ENCODE measurements around the gene LRIF1.
"Not testable (repeated sequence)": the region's sequence is repeated elsewhere in the genome, so short reads cannot be mapped to it uniquely, and the experiment has no call there.

Gene LRIF1

DNA sequence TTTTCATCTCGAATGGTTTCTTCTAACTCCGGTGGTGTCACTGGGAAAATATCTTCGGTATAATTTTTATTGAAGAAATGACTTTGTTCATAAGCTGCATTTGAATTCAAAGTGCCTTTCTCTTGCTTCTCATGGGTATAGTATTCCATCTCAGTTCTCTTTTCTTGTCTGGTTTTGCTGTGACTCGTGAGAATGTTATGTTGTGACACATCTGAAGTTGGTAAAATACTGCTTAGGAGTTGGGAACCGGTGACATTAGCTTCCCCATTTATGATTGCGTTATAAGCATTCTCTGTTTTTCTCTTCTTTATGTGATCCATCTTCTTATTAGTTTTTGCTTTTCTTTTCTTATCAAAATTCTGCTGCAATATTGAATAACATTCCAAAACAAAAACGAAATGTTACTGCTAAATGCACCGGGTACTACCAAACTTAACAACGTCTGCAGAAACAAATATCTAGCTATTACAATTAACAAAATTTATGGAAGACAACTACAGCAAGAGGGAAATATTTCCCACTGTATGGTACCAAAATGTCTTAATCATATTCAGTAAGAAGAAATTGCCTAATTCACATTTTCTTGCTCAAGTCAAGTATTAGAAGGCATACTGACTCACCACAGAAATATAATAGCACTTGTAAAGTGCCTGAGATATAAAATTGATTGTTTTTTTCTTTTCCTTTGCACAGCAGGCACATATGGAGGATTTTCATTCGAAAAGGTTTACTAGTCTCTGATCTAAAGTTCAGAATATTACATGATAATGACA is 15.5 kb downstream of the LRIF1 start:
- no peak for DNase-seq

DNA sequence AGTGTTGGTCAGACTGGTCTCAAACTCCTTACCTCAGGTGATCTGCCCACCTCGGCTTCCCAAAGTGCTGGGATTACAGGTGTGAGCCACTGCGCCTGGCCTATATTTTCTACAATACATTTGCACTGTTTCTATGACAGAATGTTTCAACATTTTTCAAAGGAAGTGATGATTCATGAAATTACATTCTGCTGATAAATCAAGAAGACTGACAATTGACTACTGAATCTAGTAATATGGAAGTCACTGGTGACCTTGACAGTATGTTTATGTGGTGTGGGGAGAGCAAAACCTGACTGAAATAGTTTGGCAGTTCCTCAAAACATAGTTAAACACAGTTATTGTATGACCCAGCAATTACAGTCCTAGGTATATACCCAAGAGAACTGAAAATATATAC is 18.1 kb downstream of the LRIF1 start:
- no peak for DNase-seq

DNA sequence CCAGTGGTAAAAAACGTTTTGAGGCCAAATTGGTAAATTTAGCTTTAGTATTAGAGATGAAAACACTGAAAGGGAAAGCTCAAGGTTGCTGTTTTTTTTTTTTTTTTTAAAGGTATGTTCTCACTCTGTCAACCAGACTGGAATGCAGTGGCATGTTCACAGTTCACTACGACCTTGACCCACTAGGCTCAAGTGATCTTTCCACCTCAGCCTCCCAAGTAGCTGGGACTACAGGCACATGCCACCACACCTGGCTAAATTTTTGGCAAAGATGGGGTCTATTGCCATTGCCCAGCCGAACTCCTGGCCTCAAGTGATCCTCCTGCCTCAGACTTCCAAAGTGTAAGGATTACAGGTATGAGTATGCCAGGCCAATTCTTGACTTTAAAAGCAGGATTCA is 18.9 kb downstream of the LRIF1 start:
- no peak for DNase-seq

DNA sequence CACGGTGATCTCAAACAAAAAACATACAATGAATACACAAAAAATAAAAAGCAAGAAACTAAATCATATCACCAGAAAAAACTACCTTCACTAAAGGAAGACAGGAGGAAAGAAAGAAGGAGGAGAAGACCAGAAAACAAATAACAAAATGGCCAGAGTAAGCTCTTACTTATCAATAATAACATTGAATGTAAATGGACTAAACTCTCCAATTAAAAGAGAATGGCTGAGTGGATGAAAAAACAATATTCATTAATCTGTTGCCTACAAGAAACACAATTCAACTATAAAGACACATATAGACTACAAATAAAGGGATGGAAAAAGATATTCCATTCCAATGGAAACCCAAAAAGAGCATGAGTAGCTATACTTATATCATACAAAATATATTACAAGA is 27.2 kb downstream of the LRIF1 start:
- no peak for DNase-seq

DNA sequence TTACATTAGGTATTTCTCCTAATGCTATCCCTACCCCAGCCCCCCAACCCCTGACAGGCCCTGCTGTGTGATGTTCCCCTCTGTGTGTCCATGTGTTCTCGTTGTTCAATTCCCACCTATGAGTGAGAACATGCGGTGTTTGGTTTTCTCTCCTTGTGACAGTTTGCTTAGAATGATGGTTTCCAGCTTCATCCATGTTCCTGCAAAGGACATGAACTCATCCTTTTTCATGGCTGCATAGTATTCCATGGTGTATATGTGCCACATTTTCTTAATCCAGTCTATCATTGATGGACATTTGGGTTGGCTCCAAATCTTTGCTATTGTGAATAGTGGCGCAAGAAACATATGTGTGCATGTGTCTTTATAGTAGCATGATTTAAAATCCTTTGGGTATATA is 32.6 kb downstream of the LRIF1 start:
- not testable (repeated sequence) for DNase-seq

DNA sequence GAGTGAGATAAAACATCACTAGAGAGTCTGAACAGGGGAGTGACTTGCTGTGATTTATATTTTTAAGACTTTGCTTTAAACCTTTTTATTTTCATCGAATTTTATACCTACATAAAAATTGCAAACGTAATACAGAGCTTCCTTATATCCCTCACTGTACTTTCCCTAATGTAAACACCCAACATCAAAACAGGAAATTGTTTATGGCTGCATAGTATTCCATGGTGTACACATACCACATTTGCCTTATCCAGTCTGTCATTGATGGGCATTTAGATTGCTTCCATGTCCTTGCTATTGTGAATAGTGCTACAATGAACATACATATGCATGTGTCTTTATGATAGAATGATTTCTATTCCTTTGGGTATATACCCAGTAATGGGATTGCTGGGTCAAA is 34.8 kb downstream of the LRIF1 start:
- DNase-seq, result no peak

DNA sequence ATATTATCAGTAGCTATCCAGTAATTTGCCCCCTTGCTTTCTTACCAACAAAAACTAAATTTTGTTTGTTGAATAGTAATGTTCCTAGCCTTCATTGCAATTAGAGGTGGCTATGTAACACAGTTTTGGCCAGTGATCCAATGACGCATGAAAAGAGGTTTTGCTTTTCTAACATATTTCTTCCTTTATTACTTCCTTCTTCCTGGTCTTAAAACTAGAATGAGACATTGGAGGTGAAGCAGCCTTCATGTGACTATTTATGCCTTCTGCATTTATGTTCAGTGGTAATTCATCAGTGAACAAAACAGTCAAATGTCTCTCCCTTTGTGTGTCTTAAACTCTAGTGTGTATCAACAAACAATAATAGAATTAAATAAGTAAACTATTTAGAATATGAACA is 35.5 kb downstream of the LRIF1 start:
- no peak for DNase-seq

DNA sequence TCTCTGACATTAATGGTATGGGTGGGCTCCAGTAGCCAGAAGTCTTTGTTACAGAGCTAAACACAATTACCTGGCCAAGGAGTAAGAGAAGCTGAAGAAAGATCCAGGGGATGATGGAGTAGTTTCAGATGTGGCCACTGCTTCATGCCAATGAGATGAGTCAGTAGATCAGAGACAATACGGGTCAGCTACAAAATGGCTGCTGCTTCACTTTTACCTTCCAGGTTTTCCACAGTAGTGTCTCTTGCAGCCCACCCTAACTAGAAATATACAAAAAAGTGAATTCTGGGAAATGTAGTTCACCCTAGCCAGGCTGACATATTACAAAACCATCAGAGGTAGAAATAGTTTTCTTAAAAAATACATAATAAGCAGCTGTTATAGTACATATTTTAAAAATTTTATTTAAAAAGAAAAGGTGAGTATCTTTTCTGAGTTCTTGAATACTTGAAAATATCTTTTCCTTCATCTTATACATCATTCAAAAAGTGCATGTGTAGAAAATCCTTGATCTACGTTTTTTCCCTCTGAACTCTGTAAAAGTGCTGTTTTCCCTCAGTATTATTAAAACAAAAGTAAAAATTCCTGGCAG is 36.1 kb downstream of the LRIF1 start:
- no peak for DNase-seq

DNA sequence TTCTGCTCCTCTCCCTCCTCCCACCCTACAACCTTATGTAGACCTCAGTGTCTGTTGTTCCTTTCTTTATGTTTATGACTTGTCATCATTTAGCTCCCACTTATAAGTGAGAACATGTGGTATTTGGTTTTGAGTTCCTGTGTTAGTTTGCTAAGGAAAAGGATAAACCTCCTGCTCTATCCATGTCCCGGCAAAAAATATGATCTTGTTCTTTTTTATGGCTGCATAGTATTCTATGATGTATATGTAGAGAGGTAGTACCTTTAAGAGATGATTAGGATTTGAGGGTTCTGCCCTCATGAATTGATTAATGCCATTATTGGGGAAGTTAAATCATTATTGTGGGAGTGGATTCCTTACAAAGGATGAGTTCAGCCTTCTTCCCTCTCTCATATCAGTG is 41.8 kb downstream of the LRIF1 start:
- DNase-seq, result no peak

DNA sequence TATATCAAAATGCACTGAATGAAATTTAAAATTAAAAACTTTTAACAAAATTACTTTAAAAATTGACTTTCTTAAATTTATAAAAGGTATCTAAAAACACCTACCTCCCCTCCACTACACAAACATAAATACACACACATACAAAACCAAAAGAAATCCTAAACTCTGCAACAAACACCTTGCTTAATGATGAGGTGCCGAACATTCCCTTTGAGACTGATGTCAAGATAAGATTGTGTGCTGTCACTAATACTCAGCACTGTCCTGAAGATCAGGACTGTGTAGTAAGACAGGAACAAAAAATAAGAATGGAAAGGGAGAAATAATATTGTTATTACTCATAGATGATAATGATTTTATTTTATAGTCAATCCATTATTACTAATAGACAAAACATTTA is 45.7 kb downstream of the LRIF1 start:
- DNase-seq, result no peak

DNA sequence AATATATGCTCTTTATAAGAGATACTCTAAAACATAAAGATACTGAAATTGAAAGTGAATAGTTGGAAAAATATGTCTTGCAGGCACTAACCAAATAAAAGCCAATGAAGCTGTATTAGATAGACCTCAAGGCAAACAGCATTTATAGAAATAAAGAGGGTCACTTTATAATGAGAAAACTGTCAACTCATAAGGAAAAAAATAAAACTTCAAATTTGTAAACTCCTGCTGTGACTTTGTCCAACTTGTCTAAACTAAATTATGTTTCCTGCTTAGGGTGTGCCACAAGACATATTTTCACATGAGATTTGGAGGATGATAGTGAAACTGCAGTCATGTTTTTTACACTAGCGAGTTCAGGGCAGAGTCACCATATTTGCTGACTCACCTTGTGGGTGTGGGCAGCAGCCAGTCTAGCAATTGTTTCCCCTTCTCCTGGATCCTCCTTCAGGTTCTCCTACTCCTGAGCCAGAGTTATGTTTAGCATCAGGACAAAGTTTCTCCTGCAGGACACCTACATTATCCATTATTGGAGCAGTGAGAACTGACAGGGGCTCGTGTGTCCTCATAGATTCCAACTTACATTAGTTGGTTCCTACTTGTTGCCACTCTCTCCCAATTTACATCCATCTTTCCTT is 46.9 kb downstream of the LRIF1 start:
- DNase-seq, result peak; percentile 69

DNA sequence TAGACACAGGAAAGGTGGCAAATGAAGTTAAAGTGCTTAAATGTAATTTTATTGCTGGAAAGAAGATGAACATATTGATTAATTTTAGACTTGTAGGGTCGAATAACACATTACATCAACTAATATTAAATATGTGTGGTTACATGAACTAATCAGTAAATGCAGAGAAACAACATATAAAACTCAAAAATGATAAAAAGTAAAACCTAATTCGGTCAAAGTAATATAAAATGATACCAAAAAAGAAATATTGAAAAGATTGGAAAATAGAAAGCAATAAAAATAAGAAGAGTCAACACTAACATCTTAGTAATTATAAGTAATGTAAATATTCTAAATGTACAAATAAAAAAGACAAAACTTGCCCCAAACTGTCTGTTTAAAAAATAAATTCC is 47.5 kb downstream of the LRIF1 start:
- no peak for DNase-seq

DNA sequence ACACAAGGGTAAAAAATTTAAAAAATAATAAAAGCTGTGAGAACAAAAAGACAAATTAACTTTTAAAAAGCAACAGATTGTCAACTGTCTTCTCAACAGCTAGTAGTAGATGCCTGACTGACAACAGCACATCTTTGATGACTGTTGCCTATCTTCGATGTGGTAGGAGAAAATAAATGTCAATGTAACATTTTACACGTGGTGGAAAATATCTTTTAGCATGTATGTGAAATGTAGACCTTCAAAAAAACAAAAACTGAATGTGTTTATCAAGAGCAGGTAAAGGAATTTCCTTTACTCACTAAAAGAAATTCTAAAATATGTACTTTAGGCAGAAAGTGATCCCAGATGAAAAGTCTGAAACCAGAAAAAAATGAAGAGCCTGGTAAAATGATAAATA is 47.9 kb downstream of the LRIF1 start:
- DNase-seq, result no peak

DNA sequence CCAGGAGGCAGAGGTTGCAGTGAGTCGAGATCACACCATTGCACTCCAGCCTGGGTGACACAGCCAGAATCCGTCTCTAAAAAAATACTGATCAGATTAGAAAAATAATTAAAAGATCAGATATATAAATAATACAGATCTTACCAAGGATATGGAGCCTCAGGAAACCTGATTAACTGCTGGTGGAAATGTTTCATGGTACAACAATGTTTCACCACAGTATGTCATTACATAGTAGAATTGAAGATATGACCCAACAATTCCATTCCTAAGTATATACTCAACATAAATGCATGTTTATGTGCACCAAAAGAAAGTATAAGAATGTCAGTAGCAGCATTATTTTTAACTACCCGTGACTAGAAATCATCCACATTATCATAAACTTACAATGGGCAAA is 49.0 kb downstream of the LRIF1 start:
- DNase-seq, result no peak

DNA sequence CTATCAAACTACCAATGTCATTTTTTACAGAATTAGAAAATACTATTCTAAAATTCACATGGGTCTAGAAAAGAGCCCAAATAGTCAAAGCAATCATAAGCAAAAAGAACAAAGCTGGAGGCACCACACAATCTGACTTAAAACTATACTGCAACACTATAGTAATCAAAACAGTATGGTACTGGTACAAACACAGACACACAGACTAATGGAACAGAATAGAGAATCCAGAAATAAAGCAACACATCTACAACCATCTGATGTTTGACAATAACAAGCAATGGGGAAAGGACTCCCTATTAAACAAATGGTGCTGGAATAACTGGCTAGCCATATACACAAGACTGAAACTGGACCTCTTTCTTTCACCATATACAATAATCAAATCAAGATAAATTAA is 50.9 kb downstream of the LRIF1 start:
- DNase-seq, result no peak

DNA sequence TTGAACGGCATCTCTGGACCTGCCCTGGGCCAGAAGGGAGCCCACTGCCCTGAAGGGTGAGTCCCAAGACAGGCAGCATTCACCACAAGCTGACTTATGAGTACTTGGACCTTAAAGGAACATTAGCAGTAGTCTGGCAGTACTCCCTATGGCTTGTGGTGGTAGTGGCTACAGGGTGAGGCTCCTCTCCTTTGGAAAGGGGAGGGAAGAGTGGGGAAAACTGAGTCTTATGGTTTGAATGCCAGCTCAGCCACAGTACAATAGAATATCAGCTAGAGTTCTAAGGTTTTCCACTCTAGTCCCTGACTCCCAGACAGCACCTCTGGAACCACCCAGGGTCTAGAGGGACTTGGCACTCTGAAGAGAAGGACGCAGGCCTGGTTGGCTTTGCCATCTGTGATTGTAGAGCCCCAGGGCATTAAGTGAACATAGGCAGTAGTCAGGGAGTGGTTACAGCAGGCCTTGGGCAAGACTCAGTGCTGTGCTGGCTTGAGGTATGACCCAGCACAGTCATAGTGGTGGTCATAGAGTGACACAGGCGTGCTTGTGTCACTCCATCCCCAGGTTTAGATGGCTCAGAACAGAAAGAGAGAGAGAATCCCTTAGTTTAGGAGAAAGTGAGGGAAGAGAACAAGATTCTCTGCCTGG is 59.7 kb downstream of the LRIF1 start:
- DNase-seq, result no peak

DNA sequence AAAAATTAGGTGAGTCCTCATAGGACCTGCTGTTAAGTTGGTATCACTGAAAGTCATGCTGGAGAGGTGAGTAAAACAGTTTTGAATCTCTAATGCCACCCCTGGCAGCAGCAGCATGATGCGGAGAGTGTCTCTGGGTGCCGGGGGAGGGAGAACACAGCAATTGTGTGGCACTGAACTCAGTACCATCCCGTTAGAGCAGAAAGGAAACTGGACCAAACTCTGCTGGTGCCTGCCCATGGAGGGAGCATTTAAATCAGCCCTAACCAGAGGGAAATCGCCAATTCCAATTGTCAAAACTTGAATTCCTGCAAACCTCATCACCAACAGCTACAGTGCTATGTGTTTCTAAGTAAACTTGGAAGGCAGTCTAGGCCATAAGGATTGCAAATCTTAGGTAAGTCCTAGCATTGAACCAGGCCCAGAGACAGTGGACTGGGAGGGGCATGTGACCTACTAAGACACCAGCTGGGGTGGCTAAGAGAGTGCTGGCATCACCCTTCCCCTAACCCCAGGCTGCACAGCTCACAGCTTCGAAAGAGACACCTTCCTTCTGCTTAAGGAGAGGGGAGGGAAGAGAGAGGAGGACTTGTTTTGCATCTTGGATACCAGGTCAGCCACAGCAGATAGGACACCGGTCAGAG is 60.8 kb downstream of the LRIF1 start:
- DNase-seq, result no peak

DNA sequence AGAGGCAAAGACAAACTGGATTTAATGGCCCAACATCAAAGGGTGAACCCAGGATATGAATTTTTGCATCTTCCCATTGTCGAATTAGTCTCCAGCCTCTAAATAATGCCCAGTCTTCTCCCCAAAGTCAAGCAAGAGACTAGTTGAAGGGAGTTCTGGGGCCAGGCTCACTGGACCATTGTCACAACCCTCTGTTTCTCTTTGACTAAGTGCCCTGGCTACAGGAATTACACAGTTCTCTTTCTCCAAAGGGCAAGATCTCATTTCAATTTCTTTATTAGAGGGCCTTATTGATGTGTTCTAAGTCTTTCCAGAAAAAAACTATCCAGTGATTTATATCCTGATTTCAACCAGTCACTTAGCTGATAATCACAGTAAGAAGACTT is 64.3 kb downstream of the LRIF1 start:
- no peak for DNase-seq

DNA sequence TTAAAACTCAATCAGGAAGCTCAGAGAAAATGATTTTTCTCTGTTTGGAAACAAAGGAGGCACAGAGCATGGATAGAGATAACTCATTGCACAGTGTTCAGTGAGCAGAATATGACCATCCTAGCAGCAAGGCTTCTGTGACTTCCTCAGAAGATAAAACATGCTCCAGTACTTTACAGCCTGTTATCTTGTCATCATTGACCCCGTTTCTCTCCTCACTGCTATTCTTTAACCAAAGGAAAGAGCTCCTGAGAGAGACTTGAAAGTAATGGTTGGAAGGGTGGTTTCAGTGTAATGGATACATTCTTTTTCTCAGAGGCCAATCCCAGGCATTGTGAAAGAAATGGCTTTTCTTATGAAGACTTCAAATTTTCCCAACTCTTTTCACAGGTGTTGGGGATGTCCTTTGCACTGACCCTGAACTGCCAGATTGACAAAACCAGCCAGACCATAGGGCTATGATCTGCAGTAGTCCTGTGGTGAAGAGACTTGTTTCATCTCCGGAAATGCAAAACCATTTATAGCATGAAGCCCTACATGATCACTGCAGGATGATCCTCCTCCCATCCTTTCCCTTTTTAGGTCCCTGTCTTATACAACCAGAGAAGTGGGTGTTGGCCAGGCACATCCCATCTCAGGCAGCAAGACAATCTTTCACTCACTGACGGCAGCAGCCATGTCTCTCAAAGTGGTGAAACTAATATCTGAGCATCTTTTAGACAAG is 64.8 kb downstream of the LRIF1 start:
- DNase-seq, result no peak

DNA sequence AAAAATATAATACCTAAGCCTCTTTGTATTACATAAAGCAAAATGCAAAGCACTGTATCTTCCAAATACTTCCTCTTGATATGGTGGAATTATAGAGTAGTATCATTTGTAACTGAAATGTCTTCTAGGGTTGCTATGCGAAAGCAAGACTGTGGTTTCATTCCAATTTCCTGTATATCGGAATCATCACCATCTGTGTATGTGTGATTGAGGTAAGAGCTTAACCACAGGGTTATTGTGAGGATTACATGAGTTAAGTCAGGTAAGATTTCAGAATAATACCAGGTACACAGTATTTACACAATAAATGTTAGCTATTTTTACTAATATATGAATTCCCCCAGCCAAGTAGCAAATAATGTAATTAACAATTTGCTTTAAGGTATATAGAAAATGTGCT is 66.0 kb downstream of the LRIF1 start:
- no peak for DNase-seq
